A549 (cell line): Measurements from ENCODE around the gene ANO7.

ENCODE experiments used
- CBX8 ChIP-seq: fragments of 200-600 bp; sonication (generic); IDR thresholded peaks from 2 replicates; pipeline ENCODE4 v1.6.1; 2016
- HOXB5 ChIP-seq: fragments of 250-450 bp; sonication (Bioruptor Pico); IDR thresholded peaks from 2 replicates; pipeline ENCODE4 v1.5.0; 2020; ENCODE audit warnings: mild to moderate bottlenecking, moderate library complexity
- RCOR1 ChIP-seq: fragments of 150-350 bp; IDR thresholded peaks from 2 replicates; pipeline ENCODE4 v1.6.1; 2014; ENCODE audit warnings: antibody characterized with exemption, low read length, low read depth
- TF ChIP-seq, protein P1 (sequence below): fragments of >200 bp; sonication (Bioruptor Twin); formaldehyde crosslinking; IDR thresholded peaks from 3 replicates; pipeline ENCODE4 v1.5.1; 2016

GRCh38 chr2:241179899-241180298, 8.6 kb upstream of the ANO7 start:
- TF ChIP-seq, protein P1, sequence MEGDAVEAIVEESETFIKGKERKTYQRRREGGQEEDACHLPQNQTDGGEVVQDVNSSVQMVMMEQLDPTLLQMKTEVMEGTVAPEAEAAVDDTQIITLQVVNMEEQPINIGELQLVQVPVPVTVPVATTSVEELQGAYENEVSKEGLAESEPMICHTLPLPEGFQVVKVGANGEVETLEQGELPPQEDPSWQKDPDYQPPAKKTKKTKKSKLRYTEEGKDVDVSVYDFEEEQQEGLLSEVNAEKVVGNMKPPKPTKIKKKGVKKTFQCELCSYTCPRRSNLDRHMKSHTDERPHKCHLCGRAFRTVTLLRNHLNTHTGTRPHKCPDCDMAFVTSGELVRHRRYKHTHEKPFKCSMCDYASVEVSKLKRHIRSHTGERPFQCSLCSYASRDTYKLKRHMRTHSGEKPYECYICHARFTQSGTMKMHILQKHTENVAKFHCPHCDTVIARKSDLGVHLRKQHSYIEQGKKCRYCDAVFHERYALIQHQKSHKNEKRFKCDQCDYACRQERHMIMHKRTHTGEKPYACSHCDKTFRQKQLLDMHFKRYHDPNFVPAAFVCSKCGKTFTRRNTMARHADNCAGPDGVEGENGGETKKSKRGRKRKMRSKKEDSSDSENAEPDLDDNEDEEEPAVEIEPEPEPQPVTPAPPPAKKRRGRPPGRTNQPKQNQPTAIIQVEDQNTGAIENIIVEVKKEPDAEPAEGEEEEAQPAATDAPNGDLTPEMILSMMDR: no peak
- TF ChIP-seq CBX8 (no peak), RCOR1 (no peak), HOXB5 (no peak)
